Mesenteric fat pad (tissue), 1 donor: ENCODE measurements around the gene AMIGO3. TPM values are rescaled to one million over a fixed set of nuclear protein-coding genes. Genes with fewer than 3 reads are reported as not detected.
"Not testable (repeated sequence)": the region's sequence is repeated elsewhere in the genome, so short reads cannot be mapped to it uniquely, and the experiment has no call there.

Source experiments
- DNase-seq: peaks from one replicate; pipeline ENCODE4 v3.0.0-alpha.2; 2020; ENCODE audit warnings: low spot score
- total RNA-seq: library from RNA; stranded (reverse); fragmentation: NEBNext Ultra II Directional; extraction: Animal tissue kit (Norgen Biotek cat#: 25700); gene quantifications from one replicate; pipeline ENCODE4 v1.2.1, GENCODE V29; 2021
- donor health status: DM: yes; HTN: yes; CAD: no.

The AMIGO3 gene
- total RNA-seq, 1 donor from 2014 or later, result not detected

- DNase-seq, result no peak
Observed at GRCh38 chr3:49712631-49713317, 6.7 kb downstream of the AMIGO3 start.

GRCh38 chr3:49712166-49712565 lies 7.3 kb downstream of the AMIGO3 start:
- DNase-seq, result no peak

GRCh38 chr3:49711489-49711888 lies 8.0 kb downstream of the AMIGO3 start:
- no peak for DNase-seq

DNA sequence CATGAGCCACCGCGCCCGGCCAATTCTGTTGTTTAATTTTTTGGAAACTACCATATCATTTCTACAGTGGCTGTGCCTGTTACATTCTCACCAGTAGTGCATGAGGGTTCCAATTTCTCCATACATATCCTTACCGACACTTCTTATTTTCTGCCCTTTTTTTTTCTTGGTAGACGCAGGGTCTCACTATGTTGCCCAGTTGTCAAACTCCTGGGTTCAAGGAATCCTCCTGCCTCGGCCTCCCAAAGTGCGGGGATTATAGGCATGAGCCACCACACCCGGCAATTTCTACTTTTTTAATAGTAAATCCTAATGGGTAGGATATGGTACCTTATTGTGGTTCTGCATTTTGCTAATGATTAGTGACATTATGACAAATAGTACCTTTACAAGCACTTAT lies 9.6 kb downstream of the AMIGO3 start:
- no peak for DNase-seq

GRCh38 chr3:49707113-49707480 lies 12.4 kb downstream of the AMIGO3 start:
- no peak for DNase-seq

GRCh38 chr3:49706456-49707112 lies 12.9 kb downstream of the AMIGO3 start:
- no peak for DNase-seq

- no peak for DNase-seq
Observed at GRCh38 chr3:49705390-49705960, 14.0 kb downstream of the AMIGO3 start.

- no peak for DNase-seq
Observed at GRCh38 chr3:49704629-49705028, 14.9 kb downstream of the AMIGO3 start.

- no peak for DNase-seq
Observed at GRCh38 chr3:49703956-49704355, 15.5 kb downstream of the AMIGO3 start.

DNA sequence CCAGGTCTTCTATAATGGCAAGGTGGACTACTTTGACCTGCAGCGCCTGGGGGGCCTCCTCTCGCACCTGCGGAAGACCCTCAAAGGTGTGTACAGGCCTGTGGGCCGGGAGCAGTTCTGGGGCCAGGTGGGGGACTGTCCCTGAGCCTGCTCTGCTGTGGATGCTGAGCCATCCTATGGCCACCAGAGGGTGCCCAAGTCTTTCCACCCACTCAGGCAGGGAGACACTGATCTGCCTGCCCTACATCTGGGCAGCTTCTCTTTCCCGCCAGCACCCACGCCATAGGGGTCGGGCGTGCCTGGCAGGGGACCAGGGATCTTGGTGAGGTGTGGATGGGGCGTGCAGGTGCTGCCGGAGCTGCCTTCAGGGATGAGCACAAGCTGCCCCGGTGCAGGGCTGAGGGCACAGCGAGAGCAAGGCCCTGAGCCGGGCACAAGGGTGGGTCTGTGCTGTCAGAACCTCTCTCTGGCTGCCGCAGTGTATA lies 16.0 kb downstream of the AMIGO3 start:
- DNase-seq, result no peak

- DNase-seq, result no peak
Observed at GRCh38 chr3:49702672-49703071, 16.8 kb downstream of the AMIGO3 start.

GRCh38 chr3:49701388-49702077 lies 18.0 kb downstream of the AMIGO3 start:
- no peak for DNase-seq

DNA sequence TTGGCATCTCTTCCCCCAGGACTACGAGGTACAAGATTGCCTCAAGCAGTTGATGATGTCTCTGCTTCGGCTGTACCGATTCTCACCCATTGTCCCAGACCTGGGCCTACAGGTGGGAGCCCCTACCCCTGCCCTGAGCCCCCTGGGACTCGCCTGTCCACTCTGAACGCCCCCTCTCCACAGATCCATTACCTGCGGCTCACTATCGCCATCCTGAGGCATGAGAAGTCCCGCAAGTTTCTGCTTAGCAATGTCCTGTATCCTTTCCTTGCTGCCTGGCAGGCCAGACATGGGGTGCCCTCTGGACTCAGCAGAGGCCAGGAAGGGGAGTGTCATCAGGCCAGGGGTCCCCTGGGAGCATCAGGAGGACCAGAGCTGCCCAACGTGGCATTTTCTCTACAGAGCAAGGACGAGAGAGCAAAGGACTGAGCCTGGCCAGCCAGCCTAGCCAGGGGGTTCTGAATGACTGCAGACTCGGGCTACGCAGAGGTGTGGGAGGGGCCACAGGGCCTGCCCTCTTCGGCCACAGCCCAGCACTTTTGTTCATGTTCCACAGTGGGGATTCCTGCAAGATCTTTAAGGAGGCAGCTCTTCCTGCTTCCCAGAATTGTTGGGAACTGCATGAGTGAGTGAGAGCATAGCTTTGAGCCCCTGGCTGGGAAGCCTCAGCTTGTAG lies 18.9 kb downstream of the AMIGO3 start:
- DNase-seq, result no peak

DNA sequence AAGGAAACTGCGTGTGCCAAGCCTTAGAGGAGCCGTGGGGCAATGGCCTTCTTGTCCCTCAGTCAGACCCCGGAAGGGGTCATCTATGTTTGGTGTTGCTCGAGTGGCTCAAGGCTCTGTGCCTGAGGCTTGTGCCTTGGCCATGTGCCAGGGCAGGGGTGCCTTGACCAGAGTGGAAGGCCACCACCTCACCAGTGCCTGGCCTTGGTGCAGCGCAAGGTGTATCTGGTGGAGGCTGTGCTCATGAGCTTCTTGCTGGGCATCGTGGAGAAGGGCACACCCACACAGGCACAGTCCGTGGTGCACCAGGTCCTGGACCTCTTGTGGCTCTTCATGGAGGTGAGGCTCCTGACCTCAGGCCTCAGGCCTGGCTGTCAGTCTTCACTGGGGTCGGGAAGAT lies 19.5 kb downstream of the AMIGO3 start:
- DNase-seq, result no peak

GRCh38 chr3:49699281-49699979 lies 20.1 kb downstream of the AMIGO3 start:
- DNase-seq, result no peak

DNA sequence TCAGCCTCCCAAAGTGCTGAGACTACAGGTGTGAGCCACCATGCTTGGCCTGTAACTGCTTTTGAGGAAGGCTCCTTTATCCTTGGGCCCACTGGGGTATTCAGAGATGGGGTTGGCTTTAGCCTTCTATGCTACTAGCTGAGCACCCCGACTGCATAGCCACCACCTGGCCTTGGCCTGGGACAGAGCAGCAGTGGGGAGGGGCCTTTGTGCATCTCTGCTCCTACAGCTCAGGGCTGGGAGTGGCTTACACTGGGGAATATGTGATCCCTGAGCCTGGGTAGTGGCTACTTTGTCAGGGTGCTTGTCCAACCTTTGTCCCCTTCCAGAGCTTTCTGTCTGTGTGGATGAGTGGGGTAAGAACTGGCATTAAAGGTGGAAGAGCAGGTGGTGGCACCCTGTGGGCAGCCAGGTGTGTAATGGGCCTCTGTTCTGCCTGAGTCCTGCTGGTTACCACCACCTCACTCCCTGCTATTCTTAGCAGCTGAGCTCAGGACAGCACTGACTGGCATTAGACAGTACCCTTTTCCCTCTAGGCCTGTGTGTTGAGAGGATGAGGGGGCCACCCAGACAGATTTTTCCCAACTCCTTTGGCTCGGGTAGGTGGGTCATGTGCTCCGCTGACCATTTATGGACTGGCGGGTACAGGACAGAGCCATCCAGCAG lies 24.0 kb downstream of the AMIGO3 start:
- not testable (repeated sequence) for DNase-seq

DNA sequence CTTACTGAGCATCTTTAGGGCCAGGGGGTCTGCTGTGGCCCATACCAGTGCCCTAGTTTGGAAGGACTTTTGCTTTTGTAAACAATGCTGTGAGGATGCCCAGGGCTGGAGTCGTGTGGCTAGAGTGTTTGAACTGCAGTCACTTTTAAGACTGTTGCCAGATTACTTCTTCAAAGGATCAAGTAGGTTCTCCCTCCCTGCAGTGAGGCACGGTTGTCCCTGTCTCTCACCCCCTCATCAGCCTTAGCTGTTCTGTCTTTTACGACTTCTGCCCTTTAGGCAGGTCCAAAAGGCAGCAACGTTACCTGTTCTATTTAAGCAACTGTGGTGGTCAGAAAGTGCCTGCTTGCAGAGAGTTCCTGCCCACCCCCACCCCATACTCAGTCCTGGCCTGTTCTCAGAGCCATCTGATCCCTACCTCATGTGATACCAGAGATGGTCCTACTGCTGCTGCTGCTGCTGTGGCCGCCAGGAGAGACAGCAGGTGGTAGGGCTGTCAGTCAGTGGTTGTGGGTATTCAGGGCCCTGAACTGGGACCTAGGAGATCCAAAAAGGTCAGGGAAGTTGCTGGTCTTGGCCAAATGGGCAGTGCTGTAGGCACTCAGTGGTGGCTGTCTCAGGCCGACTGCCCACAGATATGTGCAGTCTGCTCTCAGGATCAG lies 24.9 kb downstream of the AMIGO3 start:
- not testable (repeated sequence) for DNase-seq

- not testable (repeated sequence) for DNase-seq
Observed at GRCh38 chr3:49691481-49691880, 28.0 kb downstream of the AMIGO3 start.

DNA sequence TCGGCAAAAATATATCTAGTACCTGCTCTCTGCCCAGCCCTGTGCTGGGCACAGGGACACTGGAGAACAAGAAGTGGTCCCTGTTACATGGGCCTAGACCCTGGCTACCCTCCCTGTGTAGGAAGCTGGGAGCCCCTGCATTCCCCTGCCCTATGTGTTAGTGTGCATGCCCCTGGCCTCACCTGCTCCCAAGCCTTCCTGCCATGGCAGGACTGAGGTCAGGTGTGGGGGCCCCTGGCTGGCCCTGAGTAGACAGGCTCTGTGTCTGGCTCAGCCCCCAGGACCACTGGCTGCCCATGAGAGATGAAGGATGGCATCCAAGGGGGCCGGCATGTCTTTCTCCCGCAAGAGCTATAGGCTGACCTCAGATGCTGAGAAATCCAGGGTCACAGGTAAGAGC lies 28.6 kb downstream of the AMIGO3 start:
- not testable (repeated sequence) for DNase-seq
